SH-SY5Y (cell line): Measurements from ENCODE around the gene MRPL32.

Experiments used
- GATA2 ChIP-seq: IDR thresholded peaks from 2 replicates; pipeline ENCODE4 v1.6.1; 2011; ENCODE audit warnings: mild to moderate bottlenecking, low read depth, low read length
- GATA3 ChIP-seq: IDR thresholded peaks from 2 replicates; pipeline ENCODE4 v1.6.1; 2011; ENCODE audit warnings: low read depth, mild to moderate bottlenecking, low read length, moderate library complexity

The MRPL32 gene

GRCh38 chr7:42940985-42941847, 9.0 kb downstream of the MRPL32 start:
- TF ChIP-seq GATA3 = no peak
- TF ChIP-seq GATA2 = no peak

- TF ChIP-seq GATA3 = no peak
- no peak for TF ChIP-seq GATA2
Measured at GRCh38 chr7:42945821-42946626, 13.8 kb downstream of the MRPL32 start.

DNA sequence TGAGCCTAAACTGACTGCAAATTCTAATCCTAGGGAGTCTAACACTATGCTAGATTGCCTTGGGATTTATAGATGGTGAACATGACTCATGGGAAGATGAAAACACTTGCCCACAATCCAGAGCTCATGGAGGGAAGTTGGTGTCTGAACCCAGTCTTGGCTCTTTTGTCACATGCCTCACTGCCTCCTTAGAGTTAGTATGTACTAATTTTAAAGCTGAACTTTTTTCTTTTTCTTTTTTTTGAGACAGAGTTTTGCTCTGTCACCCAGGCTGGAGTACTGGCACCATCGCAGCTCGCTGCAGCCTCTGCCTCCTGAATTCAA, 14.4 kb downstream of the MRPL32 start:
- no peak for TF ChIP-seq GATA2
- TF ChIP-seq GATA3 = no peak

GRCh38 chr7:42947521-42947920, 15.3 kb downstream of the MRPL32 start:
- TF ChIP-seq GATA2 = no peak
- TF ChIP-seq GATA3 = no peak

DNA sequence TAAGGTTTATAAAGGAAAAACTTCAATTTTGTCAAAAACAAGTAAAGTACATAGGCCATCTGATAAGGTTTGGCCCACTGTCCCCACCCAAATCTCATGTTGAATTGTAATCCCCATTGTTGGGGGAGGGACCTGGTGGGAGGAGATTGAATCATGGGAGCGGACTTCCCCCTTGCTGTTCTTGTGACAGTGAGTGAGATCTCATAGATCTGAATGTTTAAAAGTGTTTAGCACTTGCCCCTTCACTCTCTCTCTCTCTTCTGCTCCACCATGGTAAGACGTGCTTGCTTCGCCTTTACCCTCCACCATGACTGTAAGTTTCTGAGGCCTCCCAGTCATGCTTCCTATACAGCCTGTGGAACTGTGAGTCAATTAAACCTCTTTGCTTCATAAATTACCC, 18.2 kb downstream of the MRPL32 start:
- no peak for TF ChIP-seq GATA2
- no peak for TF ChIP-seq GATA3

DNA sequence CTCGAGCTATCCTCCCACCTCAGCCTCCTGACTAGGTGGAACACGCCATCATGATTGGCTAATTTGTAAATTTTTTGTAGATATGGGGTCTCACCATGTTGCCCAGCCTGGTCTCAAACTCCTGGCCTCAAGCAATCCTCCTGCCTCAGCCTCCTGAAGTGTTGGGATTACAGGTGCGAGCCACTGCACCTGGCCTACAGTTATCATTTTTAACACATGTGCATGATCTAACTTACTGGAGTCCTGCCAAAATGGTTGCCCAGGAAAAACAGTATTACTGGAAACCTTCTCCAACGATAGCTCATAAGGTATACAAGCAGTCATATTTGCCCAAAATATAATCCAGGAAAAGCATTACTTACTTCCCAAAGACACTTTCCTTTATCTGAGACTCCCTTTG, 20.2 kb downstream of the MRPL32 start:
- TF ChIP-seq GATA2 (no peak), GATA3 (no peak)

GRCh38 chr7:42953994-42954393, 21.8 kb downstream of the MRPL32 start:
- no peak for TF ChIP-seq GATA3
- TF ChIP-seq GATA2 = no peak

- no peak for TF ChIP-seq GATA3
- TF ChIP-seq GATA2 = no peak
Measured at GRCh38 chr7:42956062-42956461, 23.9 kb downstream of the MRPL32 start.

DNA sequence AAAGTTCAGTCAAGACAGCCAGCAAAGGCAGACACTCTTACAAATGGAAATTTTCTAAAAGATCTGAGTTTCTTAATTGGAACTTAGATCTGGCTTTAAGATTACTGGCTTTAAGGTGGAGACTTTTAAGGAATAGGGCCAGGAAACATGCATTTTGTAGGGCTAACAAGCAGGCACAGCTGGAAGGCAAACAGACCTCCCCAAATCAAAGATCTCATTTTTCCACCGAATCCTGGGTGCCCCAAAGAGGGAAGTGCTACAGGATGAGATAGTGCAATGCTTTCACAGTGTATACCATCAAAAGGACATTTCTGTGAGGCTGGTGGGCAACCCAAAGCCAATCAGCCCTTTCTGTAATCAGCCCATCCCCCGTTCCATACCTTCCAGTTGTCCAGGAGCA, 27.4 kb downstream of the MRPL32 start:
- TF ChIP-seq GATA3 = no peak
- no peak for TF ChIP-seq GATA2

GRCh38 chr7:42960762-42961161, 28.6 kb downstream of the MRPL32 start:
- no peak for TF ChIP-seq GATA2
- TF ChIP-seq GATA3 = no peak

- TF ChIP-seq GATA3 = no peak
- no peak for TF ChIP-seq GATA2
Measured at GRCh38 chr7:42961170-42961569, 29.0 kb downstream of the MRPL32 start.

- no peak for TF ChIP-seq GATA2
- TF ChIP-seq GATA3 = no peak
Measured at GRCh38 chr7:42964293-42964692, 32.1 kb downstream of the MRPL32 start.

DNA sequence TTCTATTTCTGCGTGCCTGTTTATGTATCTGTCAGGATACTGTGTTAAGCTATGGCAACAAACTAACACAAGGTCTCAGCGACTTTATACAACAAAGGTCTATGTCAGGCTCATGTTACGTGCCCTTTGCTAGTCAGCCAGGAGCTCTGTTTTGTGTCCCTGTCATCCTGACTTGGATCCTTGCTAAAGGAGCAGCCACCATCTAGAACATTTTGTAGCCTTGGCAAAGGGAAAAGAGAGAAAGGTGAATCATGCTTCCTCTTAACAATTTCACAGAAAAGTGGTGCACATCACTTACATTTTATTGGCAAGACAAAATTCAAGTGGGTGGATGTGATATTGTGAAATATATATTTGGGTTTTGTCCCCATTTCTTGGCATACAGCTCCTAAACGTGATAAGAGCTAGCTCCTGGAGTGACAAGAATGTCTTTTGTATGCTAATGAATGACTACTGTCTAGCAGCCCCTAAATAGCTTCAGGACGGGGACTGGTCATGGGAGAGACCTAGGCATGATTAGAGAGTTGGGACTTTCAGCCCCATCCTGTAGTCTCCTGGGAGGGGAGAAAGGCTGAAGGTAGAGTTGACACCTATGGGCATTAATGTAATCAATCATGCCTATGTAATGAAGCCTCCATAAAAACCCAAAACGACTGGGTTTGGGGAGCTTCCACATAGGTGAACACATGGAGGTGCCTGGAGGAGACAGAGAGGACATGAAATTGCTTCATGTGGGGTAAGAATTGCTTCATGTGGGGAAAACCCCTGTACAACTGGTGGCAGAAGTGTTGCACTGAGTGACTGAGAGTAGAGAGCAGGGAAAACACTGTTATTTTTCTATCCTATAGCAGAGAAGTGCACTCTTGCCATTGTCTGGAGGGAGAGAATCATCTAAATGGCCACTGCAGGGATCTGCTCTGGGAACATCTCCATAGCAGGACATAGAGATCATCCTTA, 33.0 kb downstream of the MRPL32 start:
- no peak for TF ChIP-seq GATA2
- no peak for TF ChIP-seq GATA3

- no peak for TF ChIP-seq GATA2
Measured at GRCh38 chr7:42967391-42967790, 35.2 kb downstream of the MRPL32 start.
